22Rv1 (cell line): Measurements from ENCODE around the gene GRAP2.

ENCODE experiments used
- ZFX ChIP-seq: fragments of 450-650 bp; IDR thresholded peaks from 2 replicates; pipeline ENCODE4 v1.6.1; 2017; ENCODE audit warnings: antibody characterized with exemption, borderline replicate concordance
- TF ChIP-seq, protein P1 (sequence below): fragments of 450-650 bp; IDR thresholded peaks from 2 replicates; pipeline ENCODE4 v1.5.1; 2017; ENCODE audit warnings: mild to moderate bottlenecking

DNA sequence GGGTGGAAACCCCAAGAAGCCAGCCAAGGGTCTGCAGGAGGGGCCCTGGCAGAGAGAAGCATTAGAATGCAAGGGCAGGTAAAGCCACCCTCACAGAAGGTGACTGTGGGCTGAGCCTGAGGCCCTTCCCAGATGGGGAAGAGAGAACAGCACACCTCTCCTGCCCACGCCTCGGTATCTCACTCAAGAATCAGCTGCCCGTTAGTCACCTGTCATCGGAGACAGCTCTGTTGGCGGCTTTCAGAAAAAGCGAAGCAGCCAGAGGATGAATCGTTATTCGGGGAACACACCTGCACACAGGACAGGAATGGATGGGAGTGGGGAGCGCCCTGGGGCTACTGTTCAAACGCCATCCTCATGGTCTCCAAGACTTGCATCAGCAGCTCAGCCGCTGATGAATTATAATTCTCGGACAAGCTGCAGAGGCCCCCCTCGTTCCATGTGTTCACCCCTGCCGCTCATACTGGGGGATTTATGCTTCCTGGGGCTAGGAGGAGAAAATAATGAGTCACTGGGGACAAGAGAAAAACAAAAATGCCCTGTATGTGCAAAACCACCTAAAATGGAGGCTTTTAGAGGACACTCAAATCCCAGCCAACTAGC lies 37.7 kb downstream of the GRAP2 start:
- TF ChIP-seq, protein P1, sequence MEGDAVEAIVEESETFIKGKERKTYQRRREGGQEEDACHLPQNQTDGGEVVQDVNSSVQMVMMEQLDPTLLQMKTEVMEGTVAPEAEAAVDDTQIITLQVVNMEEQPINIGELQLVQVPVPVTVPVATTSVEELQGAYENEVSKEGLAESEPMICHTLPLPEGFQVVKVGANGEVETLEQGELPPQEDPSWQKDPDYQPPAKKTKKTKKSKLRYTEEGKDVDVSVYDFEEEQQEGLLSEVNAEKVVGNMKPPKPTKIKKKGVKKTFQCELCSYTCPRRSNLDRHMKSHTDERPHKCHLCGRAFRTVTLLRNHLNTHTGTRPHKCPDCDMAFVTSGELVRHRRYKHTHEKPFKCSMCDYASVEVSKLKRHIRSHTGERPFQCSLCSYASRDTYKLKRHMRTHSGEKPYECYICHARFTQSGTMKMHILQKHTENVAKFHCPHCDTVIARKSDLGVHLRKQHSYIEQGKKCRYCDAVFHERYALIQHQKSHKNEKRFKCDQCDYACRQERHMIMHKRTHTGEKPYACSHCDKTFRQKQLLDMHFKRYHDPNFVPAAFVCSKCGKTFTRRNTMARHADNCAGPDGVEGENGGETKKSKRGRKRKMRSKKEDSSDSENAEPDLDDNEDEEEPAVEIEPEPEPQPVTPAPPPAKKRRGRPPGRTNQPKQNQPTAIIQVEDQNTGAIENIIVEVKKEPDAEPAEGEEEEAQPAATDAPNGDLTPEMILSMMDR: no peak
- no peak for TF ChIP-seq ZFX
